PC-9 (cell line): Measurements from ENCODE around the gene MTURN. TPM values are rescaled to one million over a fixed set of nuclear protein-coding genes. Genes with fewer than 3 reads are reported as not detected.

ENCODE experiments used
- BruUV-seq: library from RNA; stranded (reverse); fragments of 400-500 nt; replicated peaks from 2 replicates; lab custom pipeline; 2021; lab: Mats Ljungman, UMichigan
- CTCF ChIA-PET: fragments of 300-600 bp; sonication (Branson Sonifier 250); formaldehyde crosslinking; loops from one replicate; lab custom pipeline; 2022; ENCODE audit warnings: antibody characterized with exemption; lab: Charles Lee
- POLR2A ChIA-PET: fragments of 300-600 bp; sonication (Branson Sonifier 250); formaldehyde crosslinking; loops from one replicate; lab custom pipeline; 2022; ENCODE audit warnings: antibody characterized with exemption; ENCODE audit not compliant: unreplicated experiment; lab: Charles Lee
- DNase-seq, 2 experiments: peaks; one replicate each; pipeline versions ENCODE4 v3.0.0 to v3.0.0-alpha.2; 2015 to 2022; ENCODE audit warnings: mixed read lengths in 1 of 2
- H2AFZ ChIP-seq: fragments of 200-600 bp; sonication (generic); 2 replicates; pipeline ENCODE4 v1.8.1; 2017; ENCODE audit warnings: antibody characterized with exemption
- H3F3A ChIP-seq: fragments of 200-600 bp; sonication (generic); 2 replicates; pipeline ENCODE4 v1.8.1; 2017; ENCODE audit warnings: antibody characterized with exemption, mild to moderate bottlenecking, low read depth; ENCODE audit not compliant: insufficient read depth
- H3K27ac ChIP-seq: fragments of 200-600 bp; sonication (generic); 2 replicates; pipeline ENCODE4 v1.6.1; 2016; ENCODE audit warnings: mixed run types
- H3K27me3 ChIP-seq: fragments of 200-600 bp; sonication (generic); 2 replicates; pipeline ENCODE4 v1.6.1; 2016; ENCODE audit warnings: low read depth, mixed run types; ENCODE audit not compliant: insufficient read depth
- H3K36me3 ChIP-seq: fragments of 200-600 bp; sonication (generic); 2 replicates; pipeline ENCODE4 v1.6.1; 2016; ENCODE audit warnings: low read depth, mixed run types
- H3K4me1 ChIP-seq: fragments of 200-600 bp; sonication (generic); replicated peaks from 2 replicates; pipeline ENCODE4 v1.6.1; 2016; ENCODE audit warnings: mixed run types; ENCODE audit not compliant: insufficient read depth
- H3K4me2 ChIP-seq: fragments of 200-600 bp; sonication (generic); 2 replicates; pipeline ENCODE4 v1.6.1; 2017; ENCODE audit warnings: mixed run types
- H3K4me3 ChIP-seq: fragments of 200-600 bp; sonication (generic); 2 replicates; pipeline ENCODE4 v1.6.1; 2016; ENCODE audit warnings: mixed run types
- H3K79me2 ChIP-seq: fragments of 200-600 bp; sonication (generic); 2 replicates; pipeline ENCODE4 v1.6.1; 2017; ENCODE audit warnings: low read depth, mixed run types
- H3K9me2 ChIP-seq: fragments of 200-600 bp; sonication (generic); 2 replicates; pipeline ENCODE4 v1.8.1; 2017; ENCODE audit warnings: mild to moderate bottlenecking; ENCODE audit not compliant: insufficient read depth
- H3K9me3 ChIP-seq: fragments of 200-600 bp; sonication (generic); 2 replicates; pipeline ENCODE4 v1.8.1; 2016; ENCODE audit warnings: low read depth; ENCODE audit not compliant: insufficient read depth
- H4K20me1 ChIP-seq: fragments of 200-600 bp; sonication (generic); 2 replicates; pipeline ENCODE4 v1.8.1; 2017; ENCODE audit not compliant: insufficient read depth
- CTCF ChIP-seq: fragments of 200-600 bp; sonication (generic); conservative IDR thresholded peaks from 2 replicates; pipeline ENCODE4 v1.6.1; 2017; ENCODE audit warnings: mixed run types, antibody characterized with exemption, mild to moderate bottlenecking, moderate library complexity
- EZH2 ChIP-seq: fragments of 200-600 bp; sonication (generic); IDR thresholded peaks from 2 replicates; pipeline ENCODE4 v1.8.0; 2017; ENCODE audit warnings: antibody characterized with exemption, low read depth
- intact Hi-C: fragments of 100-400 bp; cut with micrococcal nuclease; formaldehyde crosslinking; loops from one replicate; pipeline ENCODE4 v1.10.0; 2022; ENCODE audit not compliant: unreplicated experiment
- total RNA-seq: library from RNA; stranded (reverse); gene quantifications from 2 replicates; pipeline ENCODE4 v1.2.3, GENCODE V29; 2021

MTURN gene
- total RNA-seq, 1 experiment from 2014 or later, result 21.6 TPM

GRCh38 chr7:30136117-30136731 lies 1.4 kb downstream of the MTURN start:
- Histone ChIP-seq H3K4me1 (peaks cover 8% of the 10 kb centered on the region; the same call in 1 of the 2 replicates), H3K4me3 (peak overlapping the region; percentile 55), H3K79me2 (no peaks in the 10 kb centered on the region), H3F3A (peaks cover 4% of the 10 kb centered on the region; the same call in 1 of the 2 replicates), H3K9me2 (no peaks in the 10 kb centered on the region), H3K27ac (no peak overlapping the region), H3K27me3 (peaks cover 12% of the 10 kb centered on the region; the same call in 1 of the 2 replicates), H3K9me3 (no peaks in the 10 kb centered on the region), H3K36me3 (no peaks in the 10 kb centered on the region), H4K20me1 (0 out of 2 replicates have a peak, but pooled peaks cover 3% of the 10 kb centered on the region), H2AFZ (peak overlapping the region; percentile 93), H3K4me2 (peak overlapping the region; percentile 84)
- intact Hi-C loops, result no loop called here
- DNase-seq, result no peak
- TF ChIP-seq CTCF, result no peak
- no peak for TF ChIP-seq EZH2
- POLR2A ChIA-PET, result interaction anchor here (0.6 to 0.7 kb wide), 2 partner anchors 147 to 528 kb away, joined by 3 read pairs; partner anchors contain the start of gene SCRN1
- BruUV-seq, result no TSS peak
- CTCF ChIA-PET, result no interaction called here

DNA sequence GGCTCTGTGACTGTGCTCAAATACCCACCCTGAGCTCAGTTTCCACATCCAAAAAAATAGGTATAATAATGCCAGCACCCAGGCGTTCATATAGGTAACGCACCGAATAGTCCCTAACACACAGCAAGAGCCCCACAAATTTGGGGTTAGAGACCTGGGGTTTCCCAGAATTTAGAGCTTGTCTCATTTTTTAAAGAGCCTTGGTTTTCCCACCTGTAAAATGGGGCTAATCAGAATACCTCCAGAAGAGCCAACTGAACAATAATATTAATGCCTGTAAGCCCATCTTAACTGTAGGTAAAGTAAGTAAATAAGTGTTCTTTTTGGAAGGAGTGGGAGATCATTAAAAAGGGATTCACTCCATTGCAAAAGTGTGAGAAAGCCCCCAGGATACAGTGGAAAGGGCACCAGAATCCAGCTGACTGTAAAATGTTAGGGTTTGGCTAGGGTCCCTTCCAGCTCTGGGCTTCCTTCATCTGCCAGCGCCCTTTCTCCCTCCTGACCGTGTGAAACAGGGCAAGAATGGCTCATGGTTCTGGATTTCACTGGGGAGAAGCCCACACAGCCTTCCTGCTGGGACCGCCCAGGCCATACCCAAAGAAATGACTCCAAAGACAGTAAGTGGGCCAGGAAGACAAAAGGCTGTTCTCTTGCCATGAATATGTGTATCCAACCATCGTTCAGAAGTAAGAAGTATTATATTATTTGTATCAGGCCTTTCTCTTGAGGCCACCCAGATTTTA lies 2.1 kb downstream of the MTURN start:
- no peaks in the 10 kb centered on the region for H3K36me3 ChIP-seq
- no peak overlapping the region for H3K27ac ChIP-seq
- no peaks in the 10 kb centered on the region for H3K9me3 ChIP-seq
- H2AFZ ChIP-seq, result no peak overlapping the region
- no peak overlapping the region for H3K4me3 ChIP-seq
- TF ChIP-seq EZH2 (no peak), CTCF (no peak)
- CTCF ChIA-PET, result interaction anchor here (0.6 kb wide), 1 partner anchor 46 kb away, joined by 3 read pairs; no protein-coding TSS in a partner anchor
- intact Hi-C loops, result no loop called here
- no peak overlapping the region for H3K4me2 ChIP-seq
- 0 out of 2 replicates have a peak, but pooled peaks cover 3% of the 10 kb centered on the region for H4K20me1 ChIP-seq
- H3K9me2 ChIP-seq, result no peaks in the 10 kb centered on the region
- POLR2A ChIA-PET, result interaction anchor here (0.6 kb wide), 2 partner anchors 12 to 148 kb away, joined by 3 to 5 read pairs; partner anchors contain the start of gene SCRN1
- BruUV-seq, result TSS peak; percentile 18
- peaks cover 7% of the 10 kb centered on the region for H3F3A ChIP-seq
- peaks cover 12% of the 10 kb centered on the region; the same call in 1 of the 2 replicates for H3K27me3 ChIP-seq
- no peaks in the 10 kb centered on the region for H3K79me2 ChIP-seq
- H3K4me1 ChIP-seq, result peaks cover 14% of the 10 kb centered on the region
- DNase-seq, result no peak

- Histone ChIP-seq H3K9me3 (no peaks in the 10 kb centered on the region), H3K27ac (no peak overlapping the region), H3K4me3 (no peak overlapping the region), H3K4me1 (peaks cover 33% of the 10 kb centered on the region), H3K27me3 (peaks cover 14% of the 10 kb centered on the region; the same call in 1 of the 2 replicates), H3F3A (peaks cover 30% of the 10 kb centered on the region), H3K36me3 (no peaks in the 10 kb centered on the region), H3K4me2 (no peak overlapping the region), H3K9me2 (no peaks in the 10 kb centered on the region), H2AFZ (no peak overlapping the region), H4K20me1 (peaks cover 5% of the 10 kb centered on the region; the same call in 1 of the 2 replicates), H3K79me2 (no peaks in the 10 kb centered on the region)
- intact Hi-C loops, result loop anchor here (5.0 to 10.0 kb wide), 2 partner anchors 365 to 533 kb away; partner anchors contain the start of gene GGCT
- DNase-seq, result no peak
- ChIA-PET CTCF (no interaction called here), POLR2A (no interaction called here)
- BruUV-seq, result no TSS peak
- no peak for TF ChIP-seq EZH2
- no peak for TF ChIP-seq CTCF
Observed at GRCh38 chr7:30139836-30140384, 5.1 kb downstream of the MTURN start.
